Peyer's patch (tissue), 4 donors: Measurements from ENCODE around the gene ZBTB11. TPM values are rescaled to one million over a fixed set of nuclear protein-coding genes. Genes with fewer than 3 reads are reported as not detected.

Experiments
- DNase-seq, 3 donors: peaks; one replicate each; pipeline ENCODE4 v3.0.0-alpha.2; 2017 to 2019
- H3K27ac ChIP-seq, 4 donors: fragments of 200-600 bp; sonication (generic); one replicate each; pipeline ENCODE4 v1.5.1; 2016 to 2019
- H3K27me3 ChIP-seq, 2 donors: fragments of 200-600 bp; sonication (generic); one replicate each; pipeline ENCODE4 v1.5.1; 2019
- H3K36me3 ChIP-seq, 3 donors: fragments of 200-600 bp; sonication (generic); one replicate each; pipeline ENCODE4 v1.5.1; 2016 to 2019
- H3K4me1 ChIP-seq, 4 donors: fragments of 200-600 bp; sonication (generic); one replicate each; pipeline ENCODE4 v1.5.1; 2016 to 2019
- H3K4me3 ChIP-seq, 4 donors: fragments of 200-600 bp; sonication (generic); 1 replicate in 3 of 4; 2 replicates in 1 of 4; pipeline ENCODE4 v1.5.1; 2016 to 2019; ENCODE audit warnings: mild to moderate bottlenecking in 1 of 4
- H3K9me3 ChIP-seq, 4 donors: fragments of 200-600 bp; sonication (generic); one replicate each; pipeline ENCODE4 v1.5.1; 2016 to 2019; ENCODE audit warnings: mild to moderate bottlenecking in 1 of 4
- POLR2A ChIP-seq, 2 donors: fragments of 450-650 bp; IDR thresholded peaks; one replicate each; pipeline ENCODE4 v1.5.1; 2017; ENCODE audit warnings: antibody characterized with exemption in 2 of 2, mild to moderate bottlenecking in 2 of 2, moderate library complexity in 2 of 2
- total RNA-seq, 4 donors: library from RNA; depleted of rRNA; stranded (reverse); fragments of >200 nt; gene quantifications; one replicate each; pipeline ENCODE4 v1.1.0, GENCODE V29; 2016
- TF ChIP-seq, protein P1 (sequence below), 6 experiments: fragments of 450-650 bp in 4 of 6; fragments of 200-600 bp in 2 of 6; sonication (generic) in 1 of 6; IDR thresholded peaks; one replicate each; pipeline ENCODE4 v1.5.1; 2017 to 2019; ENCODE audit warnings: antibody characterized with exemption in 6 of 6, mild to moderate bottlenecking in 3 of 6, moderate library complexity in 1 of 6

Gene ZBTB11, protein sequence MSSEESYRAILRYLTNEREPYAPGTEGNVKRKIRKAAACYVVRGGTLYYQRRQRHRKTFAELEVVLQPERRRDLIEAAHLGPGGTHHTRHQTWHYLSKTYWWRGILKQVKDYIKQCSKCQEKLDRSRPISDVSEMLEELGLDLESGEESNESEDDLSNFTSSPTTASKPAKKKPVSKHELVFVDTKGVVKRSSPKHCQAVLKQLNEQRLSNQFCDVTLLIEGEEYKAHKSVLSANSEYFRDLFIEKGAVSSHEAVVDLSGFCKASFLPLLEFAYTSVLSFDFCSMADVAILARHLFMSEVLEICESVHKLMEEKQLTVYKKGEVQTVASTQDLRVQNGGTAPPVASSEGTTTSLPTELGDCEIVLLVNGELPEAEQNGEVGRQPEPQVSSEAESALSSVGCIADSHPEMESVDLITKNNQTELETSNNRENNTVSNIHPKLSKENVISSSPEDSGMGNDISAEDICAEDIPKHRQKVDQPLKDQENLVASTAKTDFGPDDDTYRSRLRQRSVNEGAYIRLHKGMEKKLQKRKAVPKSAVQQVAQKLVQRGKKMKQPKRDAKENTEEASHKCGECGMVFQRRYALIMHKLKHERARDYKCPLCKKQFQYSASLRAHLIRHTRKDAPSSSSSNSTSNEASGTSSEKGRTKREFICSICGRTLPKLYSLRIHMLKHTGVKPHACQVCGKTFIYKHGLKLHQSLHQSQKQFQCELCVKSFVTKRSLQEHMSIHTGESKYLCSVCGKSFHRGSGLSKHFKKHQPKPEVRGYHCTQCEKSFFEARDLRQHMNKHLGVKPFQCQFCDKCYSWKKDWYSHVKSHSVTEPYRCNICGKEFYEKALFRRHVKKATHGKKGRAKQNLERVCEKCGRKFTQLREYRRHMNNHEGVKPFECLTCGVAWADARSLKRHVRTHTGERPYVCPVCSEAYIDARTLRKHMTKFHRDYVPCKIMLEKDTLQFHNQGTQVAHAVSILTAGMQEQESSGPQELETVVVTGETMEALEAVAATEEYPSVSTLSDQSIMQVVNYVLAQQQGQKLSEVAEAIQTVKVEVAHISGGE
- 10 to 100 TPM; 15.5 to 25.5 (median 22.9) TPM for total RNA-seq

DNA sequence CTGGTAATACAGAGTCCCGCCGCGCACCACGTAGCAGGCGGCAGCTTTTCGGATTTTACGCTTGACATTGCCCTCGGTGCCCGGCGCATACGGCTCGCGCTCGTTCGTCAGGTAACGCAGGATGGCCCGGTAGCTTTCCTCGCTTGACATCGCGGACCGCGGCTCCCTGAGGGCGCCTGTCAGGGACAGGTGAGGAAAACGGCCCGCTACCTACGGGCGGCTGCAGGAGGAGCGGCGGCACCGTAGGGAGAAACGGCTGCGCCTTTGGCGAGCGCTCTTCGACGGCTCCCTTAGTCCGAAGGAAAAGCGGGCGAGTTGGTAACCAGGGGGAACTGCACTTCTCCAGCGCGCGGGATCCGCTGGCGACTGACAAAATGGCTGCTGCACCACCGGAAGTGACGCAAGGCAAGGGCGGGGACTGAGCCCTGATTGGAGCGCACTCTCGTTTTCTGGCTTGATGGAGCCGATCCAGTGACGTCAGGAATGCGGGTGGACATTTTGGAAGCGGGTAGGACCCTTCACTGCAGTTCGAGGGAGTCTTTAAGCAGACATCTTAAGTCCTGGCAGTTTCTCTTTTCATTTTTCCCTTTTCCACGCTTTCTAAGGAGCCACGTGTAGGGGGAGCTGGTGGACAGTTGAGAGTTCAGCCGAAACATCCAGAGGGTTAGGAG lies at the start of gene ZBTB11:
TSS of gene ZBTB11 (minus strand) at position 368 of the 671 bp plus-strand sequence. CDS start at position 150, 218 bp downstream.
- Histone ChIP-seq H3K4me3 (peak within 1 kb of the TSS; percentile 77 to 98 (median 94)), H3K36me3 (peaks cover 0 to 25% (median 0%) of the 10 kb centered on the region in 3 donors), H3K9me3 (no peaks in the 10 kb centered on the region), H3K4me1 (peaks cover 3 to 18% (median 6%) of the 10 kb centered on the region in 4 donors), H3K27ac (peak within 1 kb of the TSS; percentile 95 to 100 (median 98)), H3K27me3 (no peaks in the 10 kb centered on the region)
- DNase-seq: peak; percentile 99 to 100 (median 100)
- TF ChIP-seq, protein P1, sequence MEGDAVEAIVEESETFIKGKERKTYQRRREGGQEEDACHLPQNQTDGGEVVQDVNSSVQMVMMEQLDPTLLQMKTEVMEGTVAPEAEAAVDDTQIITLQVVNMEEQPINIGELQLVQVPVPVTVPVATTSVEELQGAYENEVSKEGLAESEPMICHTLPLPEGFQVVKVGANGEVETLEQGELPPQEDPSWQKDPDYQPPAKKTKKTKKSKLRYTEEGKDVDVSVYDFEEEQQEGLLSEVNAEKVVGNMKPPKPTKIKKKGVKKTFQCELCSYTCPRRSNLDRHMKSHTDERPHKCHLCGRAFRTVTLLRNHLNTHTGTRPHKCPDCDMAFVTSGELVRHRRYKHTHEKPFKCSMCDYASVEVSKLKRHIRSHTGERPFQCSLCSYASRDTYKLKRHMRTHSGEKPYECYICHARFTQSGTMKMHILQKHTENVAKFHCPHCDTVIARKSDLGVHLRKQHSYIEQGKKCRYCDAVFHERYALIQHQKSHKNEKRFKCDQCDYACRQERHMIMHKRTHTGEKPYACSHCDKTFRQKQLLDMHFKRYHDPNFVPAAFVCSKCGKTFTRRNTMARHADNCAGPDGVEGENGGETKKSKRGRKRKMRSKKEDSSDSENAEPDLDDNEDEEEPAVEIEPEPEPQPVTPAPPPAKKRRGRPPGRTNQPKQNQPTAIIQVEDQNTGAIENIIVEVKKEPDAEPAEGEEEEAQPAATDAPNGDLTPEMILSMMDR (IDR thresholded peaks at IDR 0.05): peak in 3 of 6 experiments; percentile 34 to 44 (median 44)
- TF ChIP-seq POLR2A (IDR thresholded peaks at IDR 0.05): peak; percentile 59 to 84

DNA sequence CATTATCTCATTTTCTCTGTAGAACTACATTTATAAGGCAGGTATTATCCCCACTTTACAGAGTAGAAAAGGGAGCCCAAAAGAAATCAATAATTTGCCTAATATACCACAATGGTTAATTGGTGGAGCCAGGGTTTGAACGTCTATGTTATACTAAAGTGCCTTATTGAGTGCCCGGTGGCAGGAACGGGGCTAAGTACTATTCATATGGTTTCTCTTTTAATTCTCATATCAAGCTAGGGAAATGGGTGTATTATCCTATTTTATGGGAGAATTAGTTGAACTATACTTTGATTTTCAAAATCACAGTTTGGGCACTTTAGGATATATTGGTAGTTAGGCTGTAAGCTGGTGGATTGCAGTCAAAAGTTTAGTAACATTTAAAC lies 49.0 kb upstream of the ZBTB11 start:
- Histone ChIP-seq H3K4me1 (peaks cover 0 to 15% (median 8%) of the 10 kb centered on the region in 4 donors), H3K27ac (peak overlapping the region in 1 of 4 donors; percentile 81), H3K36me3 (peaks cover 0 to 12% (median 0%) of the 10 kb centered on the region in 3 donors), H3K27me3 (no peaks in the 10 kb centered on the region), H3K4me3 (peak overlapping the region; percentile 65 to 79 (median 68)), H3K9me3 (no peaks in the 10 kb centered on the region)
- no peak for DNase-seq
- TF ChIP-seq, protein P1 (IDR thresholded peaks at IDR 0.05): no peak
- no peak for TF ChIP-seq POLR2A (IDR thresholded peaks at IDR 0.05)

DNA sequence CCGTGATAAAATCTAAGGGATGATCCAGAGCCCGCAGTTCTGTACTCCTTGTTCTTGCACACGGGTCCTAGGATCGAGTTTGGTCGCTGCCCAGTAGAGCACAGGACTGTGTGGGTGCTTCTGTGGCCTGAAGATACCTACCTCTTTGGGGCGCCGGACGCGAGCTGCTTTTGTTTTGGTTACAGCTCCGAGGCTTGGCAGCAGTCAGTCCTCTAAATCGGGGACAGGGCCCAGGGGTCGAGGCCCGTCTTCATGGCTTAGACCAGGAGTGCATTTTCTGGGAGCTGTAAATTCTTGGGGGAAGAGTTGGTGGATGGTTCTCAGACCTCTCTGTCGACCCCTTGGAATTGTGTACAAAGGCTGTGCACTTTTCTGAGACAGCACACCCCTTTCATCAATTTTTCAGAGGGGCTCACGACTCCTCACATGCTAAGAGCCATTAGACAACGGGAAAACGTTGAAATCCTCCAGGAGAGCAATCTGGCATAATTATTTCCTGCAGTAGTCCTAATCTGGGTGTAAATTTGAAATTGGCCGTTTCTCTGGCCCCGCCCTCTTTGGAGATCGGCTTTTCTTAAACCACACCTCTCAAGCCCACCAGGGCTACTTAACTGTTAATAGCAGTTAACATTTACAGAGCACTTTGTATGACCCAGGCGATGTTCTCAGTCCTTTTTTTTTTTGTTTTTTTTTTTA lies 48.4 kb upstream of the ZBTB11 start:
- peaks cover 0 to 12% (median 0%) of the 10 kb centered on the region in 3 donors for H3K36me3 ChIP-seq
- TF ChIP-seq POLR2A (IDR thresholded peaks at IDR 0.05): no peak
- TF ChIP-seq, protein P1 (IDR thresholded peaks at IDR 0.05): peak in 1 of 6 experiments; percentile 1
- DNase-seq: peak; percentile 59 to 77 (median 60)
- peak overlapping the region; percentile 65 to 79 (median 68) for H3K4me3 ChIP-seq
- H3K27me3 ChIP-seq: no peaks in the 10 kb centered on the region
- H3K9me3 ChIP-seq: no peaks in the 10 kb centered on the region
- peaks cover 0 to 15% (median 8%) of the 10 kb centered on the region in 4 donors for H3K4me1 ChIP-seq
- H3K27ac ChIP-seq: peak overlapping the region; percentile 64 to 81 (median 66)

DNA sequence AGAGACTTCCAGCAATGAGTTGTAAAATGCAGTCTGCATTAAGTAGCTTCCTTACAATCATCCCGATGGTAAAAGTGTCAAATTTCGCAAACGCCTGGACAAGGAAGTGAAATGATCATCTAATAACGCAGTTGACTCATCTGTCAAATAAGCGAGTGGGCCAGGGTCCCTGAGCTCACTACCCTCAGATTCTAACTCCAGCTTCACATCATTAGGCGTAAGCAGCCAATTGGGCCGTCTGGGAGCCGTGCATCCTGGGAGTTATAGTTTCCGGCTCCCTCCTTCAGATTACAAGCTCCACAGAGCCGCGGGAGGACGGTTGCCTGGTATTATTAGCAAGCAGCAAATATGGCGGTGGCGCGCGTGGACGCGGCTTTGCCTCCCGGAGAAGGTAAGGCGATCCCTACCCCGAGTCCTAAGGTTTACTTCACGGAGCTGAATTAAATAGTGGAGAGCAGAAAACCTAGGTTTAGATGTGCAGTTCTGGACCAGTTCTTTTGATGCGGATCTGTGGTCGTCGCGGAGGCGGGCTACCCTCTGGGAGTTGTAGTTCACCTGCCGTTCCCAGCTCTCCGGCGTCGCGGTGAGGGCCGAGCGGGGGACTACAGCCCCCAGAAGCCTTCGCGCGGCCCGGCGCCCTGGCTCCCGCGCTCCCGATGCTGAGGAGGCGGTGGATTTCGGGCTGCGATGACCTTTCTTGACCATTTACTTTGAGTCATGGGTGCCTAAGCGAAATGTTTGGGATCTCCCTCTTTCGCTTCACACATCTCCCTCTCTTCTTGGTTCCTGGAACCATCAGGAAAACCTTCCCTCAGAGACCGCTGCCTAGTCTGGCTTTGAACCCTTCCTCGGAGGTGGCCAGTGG lies 47.6 kb upstream of the ZBTB11 start, which contains the start of gene CEP97:
TSS of gene CEP97 (plus strand) at position 286 of the 865 bp plus-strand sequence. CDS start at position 349, 63 bp downstream.
- peak; percentile 93 to 96 (median 94) for DNase-seq
- Histone ChIP-seq H3K27me3 (no peaks in the 10 kb centered on the region), H3K9me3 (no peaks in the 10 kb centered on the region), H3K36me3 (peaks cover 0 to 7% (median 0%) of the 10 kb centered on the region in 3 donors), H3K4me3 (peak within 1 kb of the TSS; percentile 65 to 79 (median 68)), H3K27ac (peak within 1 kb of the TSS; percentile 64 to 81 (median 66)), H3K4me1 (peaks cover 0 to 15% (median 8%) of the 10 kb centered on the region in 4 donors)
- peak in 1 of 2 donors; percentile 30 for TF ChIP-seq POLR2A (IDR thresholded peaks at IDR 0.05)
- TF ChIP-seq, protein P1 (IDR thresholded peaks at IDR 0.05): peak in 2 of 6 experiments; percentile 3 to 17
